ENCODE data around the gene EPHB6.

- TF ChIP-seq POLR2AphosphoS5 (IDR thresholded peaks at IDR 0.05) (no peak), CTCF (IDR thresholded peaks at IDR 0.05) (no peak)
Observed at GRCh38 chr7:142897691-142898090, 42.8 kb downstream of the EPHB6 start.

Measured in sigmoid colon (tissue), 4 donors.